Measurements from ENCODE around the gene TULP3. TPM values are rescaled to one million over a fixed set of nuclear protein-coding genes. Genes with fewer than 3 reads are reported as not detected.
"Not testable (repeated sequence)": the region's sequence is repeated elsewhere in the genome, so short reads cannot be mapped to it uniquely, and the experiment has no call there.

The TULP3 gene
- total and polyA plus RNA-seq, 2 donors (not counting 1 experiment from before 2014, with no cell fraction given) = 39.3 to 47.0 TPM

DNA sequence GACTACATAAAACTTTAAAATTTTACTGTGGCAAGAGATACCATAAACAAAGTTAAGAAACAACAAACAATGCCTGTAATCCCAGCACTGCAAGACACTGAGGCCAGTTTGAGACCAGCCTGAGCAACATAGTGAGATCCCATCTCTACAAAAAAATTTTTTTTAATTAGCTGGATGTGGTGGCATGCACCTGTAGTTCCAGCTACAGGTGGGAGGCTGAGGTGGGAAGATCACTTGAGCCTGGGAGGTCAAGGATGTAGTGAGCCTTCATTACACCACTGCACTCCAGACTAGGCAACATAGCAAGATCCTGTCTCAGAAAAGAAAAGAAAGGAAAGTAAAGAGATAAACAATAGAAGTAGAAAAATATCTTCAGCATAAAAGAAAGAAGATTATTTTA is 30.5 kb upstream of the TULP3 start:
- H3K4me1 ChIP-seq (ENCODE audit: control insufficient read depth, extremely low read depth, insufficient read depth, low read length) = peaks cover 2% of the 10 kb centered on the region
- no peak for TF ChIP-seq EZH2 (IDR thresholded peaks at IDR 0.05; ENCODE audit: low read length, missing control alignments)
- TF ChIP-seq, protein P1, sequence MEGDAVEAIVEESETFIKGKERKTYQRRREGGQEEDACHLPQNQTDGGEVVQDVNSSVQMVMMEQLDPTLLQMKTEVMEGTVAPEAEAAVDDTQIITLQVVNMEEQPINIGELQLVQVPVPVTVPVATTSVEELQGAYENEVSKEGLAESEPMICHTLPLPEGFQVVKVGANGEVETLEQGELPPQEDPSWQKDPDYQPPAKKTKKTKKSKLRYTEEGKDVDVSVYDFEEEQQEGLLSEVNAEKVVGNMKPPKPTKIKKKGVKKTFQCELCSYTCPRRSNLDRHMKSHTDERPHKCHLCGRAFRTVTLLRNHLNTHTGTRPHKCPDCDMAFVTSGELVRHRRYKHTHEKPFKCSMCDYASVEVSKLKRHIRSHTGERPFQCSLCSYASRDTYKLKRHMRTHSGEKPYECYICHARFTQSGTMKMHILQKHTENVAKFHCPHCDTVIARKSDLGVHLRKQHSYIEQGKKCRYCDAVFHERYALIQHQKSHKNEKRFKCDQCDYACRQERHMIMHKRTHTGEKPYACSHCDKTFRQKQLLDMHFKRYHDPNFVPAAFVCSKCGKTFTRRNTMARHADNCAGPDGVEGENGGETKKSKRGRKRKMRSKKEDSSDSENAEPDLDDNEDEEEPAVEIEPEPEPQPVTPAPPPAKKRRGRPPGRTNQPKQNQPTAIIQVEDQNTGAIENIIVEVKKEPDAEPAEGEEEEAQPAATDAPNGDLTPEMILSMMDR (conservative IDR thresholded peaks at IDR 0.05 in 1 of 2, IDR thresholded peaks at IDR 0.05 in 1 of 2; ENCODE audit: low read depth in 1 of 2, low read length in 2 of 2) = no peak
- H4K20me1 ChIP-seq (ENCODE audit: control insufficient read depth, extremely low read depth, insufficient read depth, low read length) = no peaks in the 10 kb centered on the region
- H3K36me3 ChIP-seq (ENCODE audit: control insufficient read depth, insufficient read depth, low read length) = peaks cover 4% of the 10 kb centered on the region
- no peak overlapping the region for H3K9ac ChIP-seq (ENCODE audit: insufficient read depth, low read length)
- H3K27me3 ChIP-seq (ENCODE audit: control insufficient read depth, insufficient read depth, low read length) = no peaks in the 10 kb centered on the region
- H2AFZ ChIP-seq (ENCODE audit: low read length) = no peak overlapping the region
- no peaks in the 10 kb centered on the region for H3K79me2 ChIP-seq (ENCODE audit: control insufficient read depth, insufficient read depth, low read length)
- no peak overlapping the region for H3K4me3 ChIP-seq (replicated peaks in 1 of 4; ENCODE audit: control extremely low read depth in 1 of 4, insufficient read depth in 1 of 4, low read depth in 3 of 4, low read length in 4 of 4)
- no peak overlapping the region for H3K4me2 ChIP-seq (ENCODE audit: extremely low read depth, insufficient read depth, low read length)
- no peaks in the 10 kb centered on the region for H3K9me3 ChIP-seq (ENCODE audit: control insufficient read depth, insufficient read depth, low read depth, low read length)
- no peak for DNase-seq (ENCODE audit: low read depth in 2 of 2)
- no peak overlapping the region for H3K27ac ChIP-seq (ENCODE audit: insufficient read depth, low read length)

DNA sequence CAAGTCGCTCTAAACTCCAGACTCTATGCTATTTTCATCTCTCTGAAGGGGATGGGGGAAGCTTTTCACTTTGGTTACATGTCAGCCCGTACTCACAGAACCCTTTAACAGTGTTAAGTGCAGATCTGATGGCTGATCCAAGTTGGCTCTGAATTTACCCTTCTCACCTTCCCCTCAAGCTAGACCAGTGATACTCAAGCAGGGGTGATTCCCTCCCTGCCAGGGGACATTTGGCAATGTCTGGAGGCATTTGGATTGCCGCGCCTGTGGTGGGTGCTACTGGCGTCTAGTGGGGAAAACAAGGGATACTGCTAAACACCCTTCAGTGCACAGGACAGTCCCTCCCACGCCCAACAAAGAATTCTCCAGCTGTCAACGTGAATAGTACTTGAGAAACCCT is 27.8 kb upstream of the TULP3 start:
- Histone ChIP-seq H3K9me3 (ENCODE audit: control insufficient read depth, insufficient read depth, low read depth, low read length) (no peaks in the 10 kb centered on the region), H3K4me2 (ENCODE audit: extremely low read depth, insufficient read depth, low read length) (no peak overlapping the region), H3K9ac (ENCODE audit: insufficient read depth, low read length) (no peak overlapping the region), H3K4me1 (ENCODE audit: control insufficient read depth, extremely low read depth, insufficient read depth, low read length) (peaks cover 2% of the 10 kb centered on the region), H3K27me3 (ENCODE audit: control insufficient read depth, insufficient read depth, low read length) (no peaks in the 10 kb centered on the region), H3K4me3 (replicated peaks in 1 of 4; ENCODE audit: control extremely low read depth in 1 of 4, insufficient read depth in 1 of 4, low read depth in 3 of 4, low read length in 4 of 4) (no peak overlapping the region), H4K20me1 (ENCODE audit: control insufficient read depth, extremely low read depth, insufficient read depth, low read length) (no peaks in the 10 kb centered on the region), H3K36me3 (ENCODE audit: control insufficient read depth, insufficient read depth, low read length) (peaks cover 8% of the 10 kb centered on the region), H3K27ac (ENCODE audit: insufficient read depth, low read length) (no peak overlapping the region), H3K79me2 (ENCODE audit: control insufficient read depth, insufficient read depth, low read length) (no peaks in the 10 kb centered on the region), H2AFZ (ENCODE audit: low read length) (no peak overlapping the region)
- no peak for DNase-seq (ENCODE audit: low read depth in 2 of 2)
- no peak for TF ChIP-seq EZH2 (IDR thresholded peaks at IDR 0.05; ENCODE audit: low read length, missing control alignments)
- TF ChIP-seq, protein P1 (conservative IDR thresholded peaks at IDR 0.05 in 1 of 2, IDR thresholded peaks at IDR 0.05 in 1 of 2; ENCODE audit: low read depth in 1 of 2, low read length in 2 of 2) = no peak

DNA sequence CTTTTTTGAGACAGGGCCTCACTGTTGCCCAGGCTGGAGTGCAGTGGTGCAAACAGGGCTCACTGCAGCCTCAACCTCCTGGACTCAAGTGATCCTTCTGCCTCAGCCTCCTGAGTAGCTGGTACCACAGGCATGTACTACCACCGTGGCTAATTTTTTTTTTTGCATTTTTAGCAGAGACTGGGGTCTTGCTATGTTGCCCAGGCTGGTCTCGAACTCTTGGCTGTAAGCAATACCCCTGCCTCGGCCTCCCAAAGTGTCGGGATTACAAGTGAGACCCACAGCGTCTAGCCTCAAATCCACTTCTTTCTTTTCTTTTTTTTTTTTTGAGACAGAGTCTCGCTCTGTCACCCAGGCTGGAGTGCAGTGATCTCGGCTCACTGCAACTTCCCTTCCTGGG is 27.3 kb upstream of the TULP3 start:
- H4K20me1 ChIP-seq (ENCODE audit: control insufficient read depth, extremely low read depth, insufficient read depth, low read length); H3K79me2 ChIP-seq (ENCODE audit: control insufficient read depth, insufficient read depth, low read length); H3K27ac ChIP-seq (ENCODE audit: insufficient read depth, low read length); H3K9me3 ChIP-seq (ENCODE audit: control insufficient read depth, insufficient read depth, low read depth, low read length); H2AFZ ChIP-seq (ENCODE audit: low read length); H3K4me2 ChIP-seq (ENCODE audit: extremely low read depth, insufficient read depth, low read length); H3K4me1 ChIP-seq (ENCODE audit: control insufficient read depth, extremely low read depth, insufficient read depth, low read length); H3K9ac ChIP-seq (ENCODE audit: insufficient read depth, low read length); DNase-seq (ENCODE audit: low read depth in 2 of 2); H3K36me3 ChIP-seq (ENCODE audit: control insufficient read depth, insufficient read depth, low read length); H3K4me3 ChIP-seq (replicated peaks in 1 of 4; ENCODE audit: control extremely low read depth in 1 of 4, insufficient read depth in 1 of 4, low read depth in 3 of 4, low read length in 4 of 4); H3K27me3 ChIP-seq (ENCODE audit: control insufficient read depth, insufficient read depth, low read length): not testable (repeated sequence)
